ENCODE data around the gene DEPDC5.
"Not testable (repeated sequence)": the region's sequence is repeated elsewhere in the genome, so short reads cannot be mapped to it uniquely, and the experiment has no call there.

Gene DEPDC5

DNA sequence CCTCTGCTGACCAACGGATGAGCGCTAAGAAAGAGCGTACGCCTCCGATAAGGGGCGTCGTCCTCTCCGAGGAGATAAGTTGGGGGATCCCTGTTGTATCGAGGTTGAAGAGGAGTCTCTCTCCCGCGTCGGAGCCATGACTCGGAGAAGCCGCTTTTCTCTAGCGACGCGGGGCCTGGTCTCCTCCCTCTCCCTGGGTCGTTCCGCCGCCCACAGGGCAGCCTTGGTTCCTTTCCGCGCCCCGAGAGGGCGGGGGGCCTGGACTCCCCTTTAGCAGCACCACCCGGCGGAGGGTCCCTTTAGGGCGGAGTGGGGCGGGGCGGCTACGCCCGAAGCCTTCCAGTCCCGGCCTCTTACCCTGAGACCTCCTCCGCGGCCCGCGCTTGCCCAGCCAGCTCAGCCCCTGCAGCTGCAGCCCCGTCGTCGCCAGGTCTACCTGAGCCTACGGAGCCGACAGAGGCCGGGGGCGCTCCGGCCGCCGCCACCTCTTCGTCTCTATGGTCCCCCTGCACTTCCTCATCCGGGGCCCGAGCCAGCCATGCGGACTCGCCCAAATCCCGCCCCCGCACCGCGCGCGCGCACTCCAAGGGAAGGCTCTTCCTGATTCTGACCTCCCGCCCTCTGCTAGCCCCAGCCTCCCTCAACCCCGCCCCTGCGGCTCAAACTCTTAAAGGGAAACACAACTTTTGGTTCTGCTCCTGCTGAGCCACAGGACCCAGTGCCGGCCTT, 4.0 kb upstream of the DEPDC5 start, which contains the start of gene PRR14L:
TSS of gene PRR14L (minus strand) at position 497 of the 729 bp plus-strand sequence. CDS start 11,272 bp downstream, outside the sequence.
- peak; percentile 97 to 100 for DNase-seq

DNA sequence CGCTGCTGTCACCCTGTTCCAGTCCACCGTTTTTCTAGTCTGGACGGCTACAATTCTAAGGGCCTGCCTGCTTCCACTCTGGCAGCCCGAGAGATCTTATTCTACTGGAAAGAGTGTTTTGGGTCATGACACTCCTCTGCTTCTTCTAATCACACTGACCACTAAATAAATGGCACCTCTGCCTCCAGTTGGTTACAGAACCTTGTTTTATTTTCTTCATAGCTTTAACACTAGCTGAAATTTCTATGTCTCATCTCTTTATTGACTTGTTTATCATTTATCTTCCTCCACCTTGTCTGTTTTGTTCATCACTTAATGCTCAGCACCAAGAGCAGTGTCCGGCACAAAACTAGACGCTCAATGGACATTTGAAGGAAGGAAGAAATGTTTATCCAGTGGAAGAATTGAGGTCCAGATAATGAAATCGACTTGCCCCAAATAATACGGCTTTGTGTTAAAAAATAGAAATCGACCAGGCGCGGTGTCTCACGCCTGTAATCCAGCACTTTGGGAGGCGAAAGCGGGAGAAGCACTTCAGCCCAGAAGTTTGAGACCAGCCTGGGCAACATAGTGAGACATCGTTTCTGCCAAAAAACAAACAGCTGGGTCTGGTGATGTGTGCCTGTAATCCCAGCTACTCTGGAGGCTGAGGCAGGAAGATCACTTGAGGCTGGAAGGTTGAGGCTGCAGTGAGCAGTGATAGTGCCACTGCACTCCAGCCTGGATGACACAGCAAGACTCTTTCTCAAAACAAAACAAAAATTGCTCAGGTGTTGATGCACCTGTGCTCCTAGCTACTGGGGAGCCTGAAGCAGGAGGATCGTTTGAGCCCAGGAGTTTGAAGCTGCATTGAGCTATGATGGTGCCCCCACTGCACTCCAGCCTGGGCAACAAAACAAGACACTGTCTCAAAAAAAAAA, 3.2 kb upstream of the DEPDC5 start:
- no peak for DNase-seq

DNA sequence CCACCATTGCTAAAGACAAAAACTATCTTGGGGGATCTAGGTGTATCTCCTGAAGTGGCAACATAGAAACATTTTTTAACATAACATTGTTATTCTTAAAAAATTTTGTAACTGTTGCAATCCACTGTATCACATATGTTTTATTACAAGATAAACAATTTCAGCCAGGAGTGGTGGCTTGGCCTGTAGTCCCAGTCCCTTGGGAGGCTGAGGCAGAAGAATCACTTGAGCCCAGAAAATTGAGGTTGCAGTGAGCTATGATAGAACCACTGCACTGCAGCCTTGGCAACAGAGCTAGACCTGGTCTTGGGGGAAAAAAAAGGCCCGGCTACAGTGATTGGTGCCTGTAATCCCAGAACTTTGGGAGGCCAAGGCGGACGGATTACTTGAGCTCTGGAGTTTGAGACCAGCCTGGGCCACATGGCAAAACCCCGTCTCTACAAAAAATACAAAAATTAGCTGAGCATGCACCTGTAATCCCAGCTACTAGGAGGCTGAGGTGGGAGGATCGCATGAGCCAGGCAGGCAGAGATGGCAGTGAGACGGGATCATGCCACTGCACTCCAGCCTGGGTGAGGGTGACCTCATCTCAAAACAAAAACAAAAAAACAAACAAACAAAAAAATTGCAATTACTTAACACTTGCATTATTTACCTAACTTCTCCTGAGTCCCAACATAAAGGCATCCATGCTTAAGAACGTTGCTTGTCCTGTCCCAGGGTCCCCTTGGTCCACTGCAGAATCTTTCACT, 1.5 kb upstream of the DEPDC5 start:
- no peak for DNase-seq

DNA sequence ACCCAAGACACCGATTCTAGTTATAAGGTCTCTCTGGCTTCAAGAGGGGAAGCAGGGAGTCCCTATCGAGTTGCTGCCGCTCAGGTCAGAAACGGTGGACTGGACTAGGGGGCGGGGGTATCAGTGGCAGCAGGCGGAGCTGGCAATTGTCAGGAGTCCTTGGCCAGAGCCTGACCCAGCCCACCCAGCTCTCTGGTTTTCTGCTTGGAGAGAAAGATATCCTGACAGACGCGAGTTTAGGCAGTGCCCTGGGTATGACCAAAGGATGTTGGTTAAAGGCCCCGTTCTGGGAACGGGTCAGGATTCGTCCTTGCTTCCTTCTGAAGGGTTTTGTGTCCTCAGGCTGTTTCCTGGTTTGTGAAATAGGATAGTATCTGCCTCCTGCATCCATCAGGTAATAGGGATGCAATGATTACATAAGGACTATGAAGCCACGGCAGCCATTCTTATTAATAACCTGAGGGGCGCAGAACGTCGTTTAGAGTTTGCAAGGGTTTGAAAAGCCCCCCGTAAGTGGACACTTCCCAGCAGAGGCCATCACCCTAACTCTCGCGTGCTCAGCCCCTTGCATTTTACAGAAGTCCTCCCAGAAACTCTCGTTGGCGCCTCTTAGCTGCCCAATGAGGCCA, 700 bp upstream of the DEPDC5 start:
- no peak for DNase-seq

DNA sequence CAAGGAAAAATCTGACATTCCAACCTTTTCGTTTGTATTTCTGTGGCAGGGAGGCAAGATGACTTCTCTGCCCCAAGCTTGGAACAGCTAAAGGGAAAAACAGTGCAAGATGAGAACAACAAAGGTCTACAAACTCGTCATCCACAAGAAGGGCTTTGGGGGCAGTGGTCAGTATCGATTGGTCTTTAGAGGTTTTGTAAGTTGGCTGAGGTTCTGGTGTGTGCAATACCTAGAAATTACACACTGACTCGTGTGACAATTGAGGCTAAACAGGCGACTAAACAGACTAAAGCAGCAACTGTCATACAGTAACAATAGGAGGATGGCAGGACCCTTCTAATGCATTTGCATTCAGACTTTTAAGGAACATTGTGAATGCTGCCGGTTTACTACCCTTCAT, 994 bp downstream of the DEPDC5 start:
- DNase-seq, result no peak

DNA sequence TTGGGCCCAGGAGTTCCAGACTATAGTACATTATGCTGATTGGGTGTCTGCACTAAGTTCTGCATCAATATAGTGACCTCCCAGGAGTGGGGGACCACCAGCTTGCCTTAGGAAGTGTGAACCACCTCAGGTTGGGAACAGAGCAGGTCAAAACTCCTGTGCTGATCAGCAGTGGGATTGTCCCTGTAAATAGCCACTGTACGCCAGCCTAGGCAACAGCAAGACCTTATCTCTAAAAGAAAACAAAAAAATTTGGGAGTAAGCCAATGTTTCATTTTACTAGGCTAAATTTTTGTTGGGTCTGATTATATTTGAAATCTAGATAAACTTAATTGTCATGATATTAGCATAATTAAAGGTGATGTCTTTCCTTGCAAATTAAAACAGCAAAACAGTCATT, 3.4 kb downstream of the DEPDC5 start:
- no peak for DNase-seq

DNA sequence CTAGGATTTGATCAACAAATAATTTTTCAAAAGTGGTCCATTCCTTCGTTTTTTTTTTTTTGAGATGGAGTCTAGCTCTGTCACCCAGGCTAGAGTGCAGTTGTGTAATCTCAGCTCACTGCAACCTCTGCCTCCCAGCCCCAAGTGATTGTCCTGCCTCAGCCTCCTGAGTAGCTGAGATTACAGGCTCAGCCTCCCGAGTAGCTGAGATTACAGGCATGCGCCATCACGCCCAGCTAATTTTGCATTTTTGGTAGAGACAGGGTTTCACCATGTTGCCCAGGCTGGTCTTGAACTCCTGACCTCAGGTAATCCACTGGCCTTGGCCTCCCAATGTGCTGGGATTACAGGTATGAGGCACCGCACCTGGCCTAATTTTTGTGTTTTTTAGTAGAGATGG, 5.0 kb downstream of the DEPDC5 start:
- DNase-seq, result not testable (repeated sequence)

DNA sequence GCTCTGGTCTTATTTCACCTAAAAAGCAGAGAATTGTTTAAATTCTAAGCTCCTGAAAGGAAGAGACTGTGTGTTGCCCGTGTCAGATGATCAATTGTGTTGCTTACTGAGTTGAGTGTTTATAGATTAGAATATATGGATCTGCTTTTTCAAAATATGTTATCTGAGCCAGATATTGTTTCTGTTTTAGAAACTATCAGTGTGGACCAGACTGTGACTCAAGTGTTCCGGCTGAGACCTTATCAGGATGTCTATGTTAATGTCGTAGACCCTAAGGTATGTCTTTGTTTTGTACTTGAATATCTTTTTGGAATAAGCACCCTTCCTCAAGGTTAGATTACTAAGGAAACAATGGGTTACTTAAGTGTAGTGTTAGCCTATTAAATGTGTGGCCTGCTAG, 11.0 kb downstream of the DEPDC5 start:
- DNase-seq, result no peak

DNA sequence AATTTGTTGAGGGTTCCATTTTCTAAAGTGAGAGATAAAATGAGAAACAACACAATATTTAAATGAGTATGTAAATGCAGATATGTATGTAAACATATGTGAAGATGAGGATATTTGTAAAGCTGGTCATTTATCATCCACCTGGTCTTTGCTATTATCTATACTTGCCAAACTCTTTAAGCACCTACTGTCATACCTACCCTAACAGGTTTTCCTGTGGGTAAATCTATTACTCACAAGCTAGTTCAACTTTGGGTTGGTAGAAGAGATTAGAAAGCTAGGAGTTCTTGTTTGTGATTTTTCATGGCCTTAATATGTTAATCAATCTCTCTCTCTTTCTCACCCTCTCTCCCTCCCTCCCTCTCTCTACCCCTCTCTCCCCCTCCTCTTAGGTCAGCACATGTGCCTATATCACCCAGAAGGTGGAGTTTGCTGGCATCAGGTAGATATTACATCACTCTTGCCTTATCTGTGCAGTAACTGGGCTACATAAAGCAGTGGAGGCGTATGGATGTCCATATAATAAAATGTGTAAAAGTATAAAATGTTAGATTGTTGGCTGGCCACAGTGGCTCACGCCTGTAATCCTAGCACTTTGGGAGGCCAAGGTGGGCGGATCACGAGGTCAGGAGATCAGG, 14.7 kb downstream of the DEPDC5 start:
- no peak for DNase-seq

DNA sequence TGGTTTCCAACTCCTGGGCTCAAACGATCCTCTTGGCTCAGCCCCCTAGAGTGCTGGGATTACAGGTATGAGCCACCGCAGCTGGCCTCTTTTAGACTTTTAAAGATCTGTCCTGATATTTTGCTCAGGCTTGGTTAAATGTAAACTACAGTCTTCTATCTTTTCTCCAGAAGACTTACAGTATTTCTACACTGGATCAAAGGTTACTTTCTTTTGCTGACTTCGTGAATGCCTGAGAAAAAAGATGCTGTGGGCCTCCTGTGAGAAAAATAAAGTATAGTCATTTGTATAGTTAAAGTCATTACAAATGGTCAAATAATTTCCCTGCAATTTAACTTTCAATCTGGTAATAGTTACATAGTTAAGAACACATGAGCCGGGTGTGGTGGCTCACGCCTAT, 19.6 kb downstream of the DEPDC5 start:
- no peak for DNase-seq

DNA sequence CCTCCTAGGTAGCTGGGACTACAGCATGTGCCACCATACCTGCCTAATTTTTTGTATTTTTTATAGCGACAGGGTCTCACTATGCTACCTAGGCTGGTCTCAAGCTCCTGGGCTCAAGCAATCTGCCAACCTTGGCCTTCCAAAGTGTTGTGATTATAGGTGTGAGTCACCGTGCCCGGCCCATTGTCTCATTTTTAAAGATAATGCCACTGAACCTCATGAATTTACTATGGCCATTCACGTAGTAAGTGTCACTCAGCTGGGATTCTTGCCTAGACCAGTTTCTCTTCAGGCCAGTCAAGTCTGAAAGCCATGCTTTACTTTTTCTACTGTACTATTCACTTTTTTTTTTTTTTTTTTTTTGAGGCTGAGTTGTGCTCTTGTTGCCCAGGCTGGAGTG, 22.4 kb downstream of the DEPDC5 start:
- DNase-seq, result no peak

DNA sequence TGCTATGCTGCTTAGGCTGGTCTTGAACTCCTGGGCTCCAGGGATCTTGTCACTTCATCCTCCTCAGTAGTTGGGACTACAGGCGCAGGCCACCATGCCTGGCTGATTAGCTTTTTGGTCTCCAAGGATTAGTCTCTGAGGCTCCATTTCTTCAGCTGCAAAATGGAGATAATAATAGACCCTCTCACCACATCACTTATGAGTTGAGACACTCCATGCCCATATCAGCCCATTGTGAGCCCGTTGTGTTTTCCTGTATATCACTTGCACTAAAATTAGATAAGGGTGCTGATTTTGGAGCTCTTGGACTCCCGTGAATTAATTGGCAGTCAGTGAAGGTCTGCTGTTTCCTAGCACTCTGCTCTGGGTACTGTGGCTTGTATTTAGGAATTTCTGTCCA, 36.0 kb downstream of the DEPDC5 start:
- DNase-seq, result no peak

DNA sequence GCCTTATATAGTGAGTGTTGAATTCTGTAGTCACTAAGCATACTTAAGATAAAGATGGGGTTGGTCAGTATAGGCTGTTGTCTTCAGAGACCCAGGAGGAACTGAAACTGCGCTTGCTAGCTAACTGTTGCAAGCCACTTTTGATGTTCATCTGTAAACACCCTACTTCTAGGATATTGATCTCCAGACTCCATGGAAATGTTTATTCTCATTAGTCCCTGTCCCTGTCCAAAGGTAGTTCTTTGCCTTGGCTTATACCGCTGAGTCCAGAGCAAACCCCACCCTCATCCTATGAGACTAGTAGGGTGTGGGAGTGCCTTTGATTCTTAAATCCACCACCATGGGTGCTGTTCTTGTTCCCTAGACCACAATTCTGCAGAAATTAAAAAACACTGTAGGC, 36.4 kb downstream of the DEPDC5 start:
- DNase-seq, result peak in 1 of 2 donors; percentile 9

DNA sequence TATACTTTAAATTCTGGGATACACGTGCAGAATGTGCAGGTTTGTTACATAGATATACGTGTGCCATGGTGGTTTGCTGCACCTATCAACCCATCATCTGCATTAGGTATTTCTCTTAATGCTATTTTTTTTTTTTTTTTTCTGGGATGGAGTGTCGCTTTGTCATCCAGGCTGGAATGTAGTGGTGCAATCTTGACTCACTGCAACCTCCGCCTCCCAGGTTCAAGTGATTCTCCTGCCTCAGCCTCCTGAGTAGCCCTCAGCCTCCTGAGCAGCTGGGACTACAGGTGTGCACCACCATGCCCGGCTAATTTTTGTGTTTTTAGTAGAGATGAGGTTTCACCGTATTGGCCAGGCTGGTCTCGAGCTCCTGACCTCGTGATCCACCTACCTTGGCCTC, 45.5 kb downstream of the DEPDC5 start:
- DNase-seq, result not testable (repeated sequence)

DNA sequence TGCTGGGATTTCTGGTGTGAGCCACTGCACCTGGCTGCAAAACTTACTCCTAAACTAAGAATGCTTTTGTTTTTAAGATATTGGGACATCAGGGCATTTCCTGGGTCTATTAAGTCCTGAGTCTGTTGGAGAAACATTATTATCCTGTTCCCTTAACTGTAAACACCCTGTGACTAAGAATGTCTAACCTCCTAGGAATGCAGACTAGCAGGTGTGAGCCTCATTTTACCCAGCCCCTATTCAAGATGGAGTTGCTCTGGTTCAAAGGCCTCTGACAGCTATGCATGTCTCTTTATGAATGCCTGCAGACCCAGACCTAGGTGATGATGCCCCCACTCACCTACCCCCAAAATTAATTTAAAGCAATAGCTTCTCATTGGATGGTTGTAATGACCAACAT, 46.2 kb downstream of the DEPDC5 start:
- no peak for DNase-seq

DNA sequence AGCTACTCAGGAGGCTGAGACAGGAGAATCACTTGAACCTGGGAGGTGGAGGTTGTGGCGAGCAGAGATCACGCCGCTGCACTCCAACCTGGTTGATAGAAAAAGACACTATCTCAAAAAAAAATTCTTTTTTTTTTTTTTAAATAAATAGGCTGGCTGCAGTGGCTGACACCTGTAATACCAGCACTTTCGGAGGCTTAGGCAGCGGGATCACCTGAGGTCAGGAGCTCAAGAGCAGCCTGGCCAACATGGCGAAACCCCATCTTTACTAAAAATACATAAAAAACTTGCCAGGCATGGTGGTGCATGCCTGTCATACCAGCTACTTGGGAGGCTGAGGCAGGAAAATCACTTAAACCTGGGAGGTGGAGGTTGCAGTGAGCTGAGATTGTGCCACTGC, 47.0 kb downstream of the DEPDC5 start:
- DNase-seq, result not testable (repeated sequence)

DNA sequence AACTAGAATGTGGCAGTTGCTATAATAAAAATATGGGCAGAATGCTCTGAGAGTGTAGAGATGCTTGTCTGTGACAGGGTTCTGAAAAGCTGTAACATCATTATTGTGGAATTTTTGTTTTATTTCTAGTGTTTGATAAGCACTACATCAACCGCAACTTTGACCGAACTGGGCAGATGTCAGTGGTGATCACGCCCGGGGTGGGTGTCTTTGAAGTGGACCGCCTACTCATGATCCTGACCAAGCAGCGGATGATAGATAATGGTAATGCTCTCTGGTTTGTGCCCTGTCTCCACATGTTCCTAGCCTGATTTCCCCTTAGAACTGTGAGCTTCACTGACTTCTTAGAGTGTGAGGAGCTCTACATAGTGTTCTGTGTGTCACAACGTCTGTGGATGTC, 48.8 kb downstream of the DEPDC5 start:
- no peak for DNase-seq

DNA sequence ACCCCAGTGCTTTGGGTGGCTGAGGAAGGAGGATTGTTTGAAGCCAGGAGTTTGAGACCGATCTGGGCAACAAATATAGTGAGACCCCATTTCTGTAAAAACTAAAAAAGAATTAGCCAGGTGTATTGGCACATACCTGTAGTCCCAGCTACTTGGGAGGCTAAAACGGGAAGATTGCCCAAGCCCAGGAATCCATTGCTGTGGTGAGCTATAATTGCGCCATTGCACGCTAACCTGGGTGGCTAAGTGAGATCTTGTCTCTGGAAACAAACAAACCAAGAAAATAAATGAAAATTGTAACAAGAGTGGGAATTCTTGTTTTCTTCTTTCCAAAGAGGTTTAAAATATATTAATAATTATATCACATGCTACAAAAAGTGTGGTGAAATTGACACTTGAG, 52.9 kb downstream of the DEPDC5 start:
- DNase-seq, result no peak

DNA sequence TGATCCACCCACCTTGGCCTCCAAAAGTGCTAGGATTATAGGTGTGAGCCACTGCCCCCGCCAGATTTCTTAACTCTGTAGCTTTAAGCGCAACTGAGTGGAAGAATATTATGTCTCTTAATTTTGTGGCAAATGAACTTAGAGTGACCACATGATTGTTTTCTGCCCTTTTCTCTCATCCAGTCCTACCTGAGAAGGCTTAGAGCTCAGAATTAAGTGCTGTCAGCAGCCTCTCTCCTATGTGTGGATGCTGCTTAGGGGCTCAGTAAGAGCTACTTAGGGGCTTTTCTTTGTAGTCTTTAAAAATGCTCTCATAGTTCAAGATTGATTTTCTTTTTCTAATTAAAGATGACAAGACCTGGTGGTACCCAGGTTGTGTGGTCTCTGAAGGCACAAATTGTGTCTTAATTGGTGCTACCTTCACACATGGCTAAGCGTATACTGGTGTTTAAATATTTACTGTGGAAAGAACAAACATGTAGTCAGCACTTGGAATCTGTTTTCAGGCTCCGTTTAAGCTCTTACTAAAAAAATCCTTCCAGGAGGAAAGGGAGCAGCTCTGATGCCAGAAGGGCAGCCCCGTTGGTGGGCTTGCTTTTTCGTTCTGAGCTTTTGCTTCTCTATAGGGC, 59.3 kb downstream of the DEPDC5 start:
- no peak for DNase-seq

DNA sequence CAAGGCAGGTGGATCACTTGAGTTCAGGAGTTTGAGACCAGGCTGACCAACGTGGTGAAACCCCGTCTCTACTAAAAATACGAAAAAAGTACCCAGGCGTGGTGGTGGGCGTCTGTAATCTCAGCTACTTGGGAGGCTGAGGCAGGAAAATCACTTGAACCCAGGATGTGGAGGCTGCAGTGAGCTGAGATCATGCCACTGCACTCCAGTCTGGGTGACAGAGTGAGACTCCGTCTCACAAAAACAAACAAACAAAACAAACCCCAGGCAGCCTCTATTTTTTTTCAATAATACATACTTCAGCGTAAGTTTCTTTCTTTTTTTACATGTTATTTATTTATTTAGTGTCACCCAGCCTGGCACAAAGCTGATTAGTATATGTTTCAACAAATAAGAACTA, 60.1 kb downstream of the DEPDC5 start:
- DNase-seq, result not testable (repeated sequence)

DNA sequence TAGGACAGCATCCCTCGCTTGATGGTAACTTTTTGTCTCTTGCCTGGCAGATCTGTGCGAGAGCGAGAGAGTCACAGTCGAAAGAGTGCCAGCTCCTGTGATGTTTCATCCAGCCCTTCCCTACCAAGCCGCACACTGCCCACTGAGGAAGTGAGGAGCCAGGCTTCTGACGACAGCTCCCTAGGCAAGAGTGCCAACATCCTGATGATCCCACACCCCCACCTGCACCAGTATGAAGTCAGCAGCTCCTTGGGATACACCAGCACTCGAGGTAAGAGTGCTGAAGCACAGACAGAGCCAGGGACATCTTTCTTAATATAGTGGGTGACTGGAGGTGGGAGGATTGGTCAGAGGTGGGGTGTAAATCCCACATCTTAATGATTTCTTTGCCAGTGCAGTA, 61.1 kb downstream of the DEPDC5 start:
- DNase-seq, result no peak

DNA sequence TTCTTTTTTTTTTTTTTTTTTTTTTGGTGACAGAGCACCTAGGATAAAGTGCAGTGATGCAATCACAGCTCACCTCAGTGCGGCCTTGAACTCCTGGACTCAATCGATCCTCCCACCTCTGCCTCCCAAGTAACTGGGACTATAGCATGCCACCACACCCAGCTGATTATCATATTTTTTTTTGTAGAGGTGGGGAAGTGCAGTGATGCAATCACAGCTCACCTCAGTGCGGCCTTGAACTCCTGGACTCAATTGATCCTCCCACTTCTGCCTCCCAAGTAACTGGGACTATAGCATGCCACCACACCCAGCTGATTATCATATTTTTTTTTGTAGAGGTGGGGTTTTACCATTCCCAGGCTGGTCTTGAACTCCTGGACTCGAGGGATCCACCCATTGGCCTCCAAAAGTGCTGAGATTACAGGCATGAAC, 61.6 kb downstream of the DEPDC5 start:
- not testable (repeated sequence) for DNase-seq
